Liver (tissue), 9 donors: ENCODE measurements around the gene FOXO3. TPM values are rescaled to one million over a fixed set of nuclear protein-coding genes. Genes with fewer than 3 reads are reported as not detected.

Source experiments
- DNase-seq: peaks from one replicate; pipeline ENCODE4 v3.0.0-alpha.2; 2017; ENCODE audit warnings: low spot score
- H3K27ac ChIP-seq, 2 donors: one replicate each; pipeline ENCODE4 v1.7.0; 2013; ENCODE audit warnings: inconsistent platforms in 2 of 2, low read length in 2 of 2, control low read depth in 1 of 2, low read depth in 1 of 2, mild to moderate bottlenecking in 1 of 2
- H3K27me3 ChIP-seq, 4 donors: one replicate each; pipeline versions ENCODE4 v1.6.1 to v1.7.0; 2013; ENCODE audit warnings: low read length in 3 of 4, inconsistent platforms in 1 of 4, mild to moderate bottlenecking in 1 of 4, moderate library complexity in 1 of 4; ENCODE audit not compliant: control insufficient read depth in 4 of 4, insufficient read depth in 4 of 4
- H3K36me3 ChIP-seq, 4 donors: one replicate each; pipeline versions ENCODE4 v1.6.1 to v1.7.0; 2013; ENCODE audit warnings: low read length in 3 of 4, mild to moderate bottlenecking in 3 of 4, low read depth in 1 of 4, moderate library complexity in 1 of 4; ENCODE audit not compliant: control insufficient read depth in 4 of 4, insufficient read depth in 3 of 4
- H3K4me1 ChIP-seq, 4 donors: one replicate each; pipeline versions ENCODE4 v1.6.1 to v1.7.0; 2013; ENCODE audit warnings: low read length in 3 of 4, mild to moderate bottlenecking in 3 of 4, moderate library complexity in 1 of 4; ENCODE audit not compliant: control insufficient read depth in 4 of 4, insufficient read depth in 4 of 4
- H3K4me3 ChIP-seq, 3 donors: one replicate each; pipeline versions ENCODE4 v1.6.1 to v1.7.0; 2013; ENCODE audit warnings: low read length in 3 of 3, control low read depth in 1 of 3, low read depth in 1 of 3, mild to moderate bottlenecking in 1 of 3
- H3K9ac ChIP-seq, 2 donors: one replicate each; pipeline ENCODE4 v1.7.0; 2013; ENCODE audit warnings: low read length in 2 of 2, mild to moderate bottlenecking in 2 of 2, moderate library complexity in 2 of 2, control low read depth in 1 of 2, low read depth in 1 of 2
- H3K9me3 ChIP-seq, 4 donors: one replicate each; pipeline versions ENCODE4 v1.6.1 to v1.7.0; 2013; ENCODE audit warnings: low read length in 3 of 4; ENCODE audit not compliant: control insufficient read depth in 4 of 4
- EGR1 ChIP-seq, 2 donors: IDR thresholded peaks; 2 replicates each; pipeline ENCODE4 v1.6.1; 2016 to 2018; ENCODE audit warnings: antibody characterized with exemption in 2 of 2, low read depth in 2 of 2
- FOXA1 ChIP-seq: IDR thresholded peaks from 2 replicates; pipeline ENCODE4 v1.6.1; 2016; ENCODE audit warnings: antibody characterized with exemption
- FOXA2 ChIP-seq: IDR thresholded peaks from 2 replicates; pipeline ENCODE4 v1.6.1; 2016; ENCODE audit warnings: antibody characterized with exemption
- GABPA ChIP-seq, 2 donors: IDR thresholded peaks in 1 of 2; conservative IDR thresholded peaks in 1 of 2; 2 replicates each; pipeline ENCODE4 v1.6.1; 2016; ENCODE audit warnings: antibody characterized with exemption in 2 of 2, mild to moderate bottlenecking in 1 of 2, moderate library complexity in 1 of 2
- HNF4A ChIP-seq, 2 donors: conservative IDR thresholded peaks; 2 replicates each; pipeline ENCODE4 v1.6.1; 2016; ENCODE audit warnings: antibody characterized with exemption in 2 of 2, mild to moderate bottlenecking in 2 of 2
- HNF4G ChIP-seq: IDR thresholded peaks from 2 replicates; pipeline ENCODE4 v1.6.1; 2016; ENCODE audit warnings: antibody characterized with exemption
- JUND ChIP-seq, 2 donors: IDR thresholded peaks; 2 replicates each; pipeline ENCODE4 v1.6.1; 2016; ENCODE audit warnings: antibody characterized with exemption in 2 of 2
- NR2F2 ChIP-seq: IDR thresholded peaks from 2 replicates; pipeline ENCODE4 v1.6.1; 2016; ENCODE audit warnings: antibody characterized with exemption
- RAD21 ChIP-seq, 2 donors: IDR thresholded peaks; 2 replicates each; pipeline ENCODE4 v1.6.1; 2016; ENCODE audit warnings: antibody characterized with exemption in 2 of 2, mild to moderate bottlenecking in 2 of 2
- RXRA ChIP-seq, 2 donors: IDR thresholded peaks; 2 replicates each; pipeline ENCODE4 v1.6.1; 2017 to 2018; ENCODE audit warnings: antibody characterized with exemption in 2 of 2, mild to moderate bottlenecking in 1 of 2
- SP1 ChIP-seq: IDR thresholded peaks from 2 replicates; pipeline ENCODE4 v1.6.1; 2018; ENCODE audit warnings: antibody characterized with exemption, mild to moderate bottlenecking
- TAF1 ChIP-seq: conservative IDR thresholded peaks from 2 replicates; pipeline ENCODE4 v1.6.1; 2016; ENCODE audit warnings: antibody characterized with exemption, mild to moderate bottlenecking
- YY1 ChIP-seq: IDR thresholded peaks from 2 replicates; pipeline ENCODE4 v1.6.1; 2016; ENCODE audit warnings: antibody characterized with exemption, mild to moderate bottlenecking
- WGBS: extraction: QIAGEN DNeasy Blood & Tissue Kit; methylation state at CpG from one replicate; pipeline ENCODE4 v1.1.7; 2013; 5-methylcytosine and 5-hydroxymethylcytosine counted together
- polyA plus RNA-seq, 2 donors: library from polyadenylated mRNA; stranded (reverse) in 1 of 2; unstranded in 1 of 2; fragments of 200-250 nt in 1 of 2; fragments of >200 nt in 1 of 2; fragmentation: Nextera tagmentation in 1 of 2; extraction: Ambion mirVana in 1 of 2; gene quantifications; one replicate each; pipeline versions ENCODE4 v1.2.1 to v1.2.3, GENCODE V29; 2013 to 2015
- total RNA-seq, 2 donors: library from RNA; depleted of rRNA; stranded (reverse); fragments of >200 nt; gene quantifications; one replicate each; pipeline ENCODE4 v1.2.3, GENCODE V29; 2014
- TF ChIP-seq, protein P1 (sequence below): fragments of 150-350 bp; IDR thresholded peaks from 2 replicates; pipeline ENCODE4 v1.5.1; 2017; ENCODE audit warnings: improper control_type of control experiment, low read depth, low read length; ENCODE audit not compliant: missing input control
- TF ChIP-seq, protein P2 (sequence below): IDR thresholded peaks from 2 replicates; pipeline ENCODE4 v1.6.1; 2016; ENCODE audit warnings: antibody characterized with exemption
- TF ChIP-seq, protein P3 (sequence below): IDR thresholded peaks from 2 replicates; pipeline ENCODE4 v1.6.1; 2016; ENCODE audit warnings: antibody characterized with exemption, mild to moderate bottlenecking
- donor health status: healthy.
- donor health status: healthy.
- donor health status: healthy.
- donor health status: healthy.
- donor health status: healthy.

FOXO3 gene
- total and polyA plus RNA-seq, 4 donors = 6.0 to 72.2 (median 17.3) TPM

DNA sequence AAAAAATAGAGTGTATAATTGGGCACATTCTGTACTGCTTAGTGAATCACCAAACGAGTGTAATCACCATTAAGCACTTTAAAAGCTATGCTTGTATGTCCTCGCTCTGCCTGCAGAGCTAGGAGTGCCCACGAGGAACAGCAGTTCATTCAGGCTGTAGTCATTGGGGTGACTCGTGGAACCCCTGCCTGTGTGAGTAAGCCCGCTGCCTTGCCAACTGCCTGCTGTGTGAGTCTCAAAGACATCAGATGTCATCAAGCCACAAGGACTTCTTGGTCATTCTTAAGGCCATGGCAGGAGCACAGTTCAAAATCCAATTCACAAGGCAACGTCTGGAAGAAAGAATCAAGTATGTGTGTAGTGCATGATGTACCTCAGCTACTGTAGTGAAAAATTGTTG lies 60.4 kb downstream of the FOXO3 start:
- H3K9ac ChIP-seq = no peak overlapping the region

DNA sequence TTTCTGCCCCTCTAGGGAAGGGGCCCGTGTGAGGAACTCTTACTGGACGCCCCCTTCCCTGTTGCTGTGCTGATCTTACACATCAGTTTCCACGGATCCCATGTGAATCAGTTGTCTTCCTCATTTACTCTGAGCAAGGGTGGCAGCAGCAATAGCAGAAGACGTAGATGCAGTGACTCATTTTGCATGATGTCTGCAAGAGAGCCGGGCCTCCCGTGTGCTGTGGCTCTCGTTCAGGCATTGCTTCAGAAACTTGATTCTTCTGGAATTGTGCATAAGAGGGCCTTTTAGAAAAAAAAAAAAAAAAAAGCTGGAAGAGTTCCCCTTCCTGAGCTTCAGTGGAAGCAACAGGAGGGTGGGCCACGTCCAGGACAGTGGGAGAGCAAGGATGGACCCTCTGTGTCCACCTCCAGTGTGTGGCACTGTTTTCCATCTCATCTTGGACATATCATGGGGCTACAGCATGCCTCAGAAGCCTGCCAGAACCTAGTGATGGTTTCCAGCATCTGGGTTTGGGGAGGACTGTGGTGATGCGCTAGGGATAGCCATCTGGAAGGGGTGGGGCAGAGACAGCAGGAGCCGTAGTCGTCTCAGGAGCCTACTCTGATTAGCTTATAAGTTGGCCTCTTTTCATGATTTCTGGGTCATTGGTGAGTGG lies 62.1 kb downstream of the FOXO3 start:
- H3K4me3 ChIP-seq = no peak overlapping the region
- H3K4me1 ChIP-seq = peaks cover 7 to 70% (median 51%) of the 10 kb centered on the region in 4 donors
- H3K9ac ChIP-seq = peak overlapping the region in 1 of 2 donors; percentile 10
- no peaks in the 10 kb centered on the region for H3K36me3 ChIP-seq
- DNase-seq = no peak
- peak overlapping the region; percentile 5 to 33 for H3K27ac ChIP-seq
- H3K9me3 ChIP-seq = no peaks in the 10 kb centered on the region
- 83% methylated on average over 11 of the region's 11 CpGs for WGBS
- H3K27me3 ChIP-seq = no peaks in the 10 kb centered on the region
- no peak for TF ChIP-seq YY1
- no peak for TF ChIP-seq EGR1 (IDR thresholded peaks at IDR 0.05; ENCODE audit: low read depth in 2 of 2)
- no peak for TF ChIP-seq FOXA2
- no peak for TF ChIP-seq FOXA1
- no peak for TF ChIP-seq GABPA (IDR thresholded peaks at IDR 0.05 in 1 of 2, conservative IDR thresholded peaks at IDR 0.05 in 1 of 2)
- TF ChIP-seq JUND (IDR thresholded peaks at IDR 0.05) = no peak
- TF ChIP-seq TAF1 = no peak
- TF ChIP-seq HNF4A (conservative IDR thresholded peaks at IDR 0.05) = no peak
- no peak for TF ChIP-seq RAD21 (IDR thresholded peaks at IDR 0.05)
- no peak for TF ChIP-seq HNF4G
- TF ChIP-seq, protein P1, sequence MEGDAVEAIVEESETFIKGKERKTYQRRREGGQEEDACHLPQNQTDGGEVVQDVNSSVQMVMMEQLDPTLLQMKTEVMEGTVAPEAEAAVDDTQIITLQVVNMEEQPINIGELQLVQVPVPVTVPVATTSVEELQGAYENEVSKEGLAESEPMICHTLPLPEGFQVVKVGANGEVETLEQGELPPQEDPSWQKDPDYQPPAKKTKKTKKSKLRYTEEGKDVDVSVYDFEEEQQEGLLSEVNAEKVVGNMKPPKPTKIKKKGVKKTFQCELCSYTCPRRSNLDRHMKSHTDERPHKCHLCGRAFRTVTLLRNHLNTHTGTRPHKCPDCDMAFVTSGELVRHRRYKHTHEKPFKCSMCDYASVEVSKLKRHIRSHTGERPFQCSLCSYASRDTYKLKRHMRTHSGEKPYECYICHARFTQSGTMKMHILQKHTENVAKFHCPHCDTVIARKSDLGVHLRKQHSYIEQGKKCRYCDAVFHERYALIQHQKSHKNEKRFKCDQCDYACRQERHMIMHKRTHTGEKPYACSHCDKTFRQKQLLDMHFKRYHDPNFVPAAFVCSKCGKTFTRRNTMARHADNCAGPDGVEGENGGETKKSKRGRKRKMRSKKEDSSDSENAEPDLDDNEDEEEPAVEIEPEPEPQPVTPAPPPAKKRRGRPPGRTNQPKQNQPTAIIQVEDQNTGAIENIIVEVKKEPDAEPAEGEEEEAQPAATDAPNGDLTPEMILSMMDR = no peak
- TF ChIP-seq, protein P2, sequence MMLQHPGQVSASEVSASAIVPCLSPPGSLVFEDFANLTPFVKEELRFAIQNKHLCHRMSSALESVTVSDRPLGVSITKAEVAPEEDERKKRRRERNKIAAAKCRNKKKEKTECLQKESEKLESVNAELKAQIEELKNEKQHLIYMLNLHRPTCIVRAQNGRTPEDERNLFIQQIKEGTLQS = no peak
- no peak for TF ChIP-seq RXRA (IDR thresholded peaks at IDR 0.05)
- TF ChIP-seq NR2F2 = no peak

More for the DNA sequence above, 60.4 kb downstream of the FOXO3 start:
- H3K9me3 ChIP-seq = no peaks in the 10 kb centered on the region
- TF ChIP-seq HNF4G (no peak), SP1 (no peak), RXRA (IDR thresholded peaks at IDR 0.05) (no peak), NR2F2 (no peak), TAF1 (no peak), JUND (IDR thresholded peaks at IDR 0.05) (no peak), EGR1 (IDR thresholded peaks at IDR 0.05; ENCODE audit: low read depth in 2 of 2) (no peak), YY1 (no peak), FOXA2 (no peak), GABPA (IDR thresholded peaks at IDR 0.05 in 1 of 2, conservative IDR thresholded peaks at IDR 0.05 in 1 of 2) (no peak), HNF4A (conservative IDR thresholded peaks at IDR 0.05) (no peak)
- TF ChIP-seq, protein P2 = no peak
- TF ChIP-seq, protein P1 = no peak
- TF ChIP-seq, protein P3, sequence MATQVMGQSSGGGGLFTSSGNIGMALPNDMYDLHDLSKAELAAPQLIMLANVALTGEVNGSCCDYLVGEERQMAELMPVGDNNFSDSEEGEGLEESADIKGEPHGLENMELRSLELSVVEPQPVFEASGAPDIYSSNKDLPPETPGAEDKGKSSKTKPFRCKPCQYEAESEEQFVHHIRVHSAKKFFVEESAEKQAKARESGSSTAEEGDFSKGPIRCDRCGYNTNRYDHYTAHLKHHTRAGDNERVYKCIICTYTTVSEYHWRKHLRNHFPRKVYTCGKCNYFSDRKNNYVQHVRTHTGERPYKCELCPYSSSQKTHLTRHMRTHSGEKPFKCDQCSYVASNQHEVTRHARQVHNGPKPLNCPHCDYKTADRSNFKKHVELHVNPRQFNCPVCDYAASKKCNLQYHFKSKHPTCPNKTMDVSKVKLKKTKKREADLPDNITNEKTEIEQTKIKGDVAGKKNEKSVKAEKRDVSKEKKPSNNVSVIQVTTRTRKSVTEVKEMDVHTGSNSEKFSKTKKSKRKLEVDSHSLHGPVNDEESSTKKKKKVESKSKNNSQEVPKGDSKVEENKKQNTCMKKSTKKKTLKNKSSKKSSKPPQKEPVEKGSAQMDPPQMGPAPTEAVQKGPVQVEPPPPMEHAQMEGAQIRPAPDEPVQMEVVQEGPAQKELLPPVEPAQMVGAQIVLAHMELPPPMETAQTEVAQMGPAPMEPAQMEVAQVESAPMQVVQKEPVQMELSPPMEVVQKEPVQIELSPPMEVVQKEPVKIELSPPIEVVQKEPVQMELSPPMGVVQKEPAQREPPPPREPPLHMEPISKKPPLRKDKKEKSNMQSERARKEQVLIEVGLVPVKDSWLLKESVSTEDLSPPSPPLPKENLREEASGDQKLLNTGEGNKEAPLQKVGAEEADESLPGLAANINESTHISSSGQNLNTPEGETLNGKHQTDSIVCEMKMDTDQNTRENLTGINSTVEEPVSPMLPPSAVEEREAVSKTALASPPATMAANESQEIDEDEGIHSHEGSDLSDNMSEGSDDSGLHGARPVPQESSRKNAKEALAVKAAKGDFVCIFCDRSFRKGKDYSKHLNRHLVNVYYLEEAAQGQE = no peak
- H3K4me1 ChIP-seq = peaks cover 9 to 71% (median 53%) of the 10 kb centered on the region in 4 donors
- peak overlapping the region in 1 of 2 donors; percentile 3 for H3K27ac ChIP-seq
- H3K4me3 ChIP-seq = no peak overlapping the region
- WGBS = 93% methylated on average over 6 of the region's 6 CpGs
- no peak for DNase-seq
- H3K27me3 ChIP-seq = no peaks in the 10 kb centered on the region
- no peaks in the 10 kb centered on the region for H3K36me3 ChIP-seq
